HCT116 (cell line): ENCODE measurements around the gene AIF1L.

Experiments
- CTCF ChIP-seq, 3 experiments: fragments of 200-600 bp in 1 of 3; sonication (generic) in 1 of 3; IDR thresholded peaks in 2 of 3; conservative IDR thresholded peaks in 1 of 3; 2 replicates each; pipeline ENCODE4 v1.5.1; 2012 to 2017; ENCODE audit warnings: low read depth in 2 of 3, low read length in 2 of 3, antibody characterized with exemption in 1 of 3, borderline replicate concordance in 1 of 3, control low read depth in 1 of 3, mild to moderate bottlenecking in 1 of 3, mixed read lengths in 1 of 3, mixed run types in 1 of 3, moderate library complexity in 1 of 3; ENCODE audit not compliant: insufficient read depth in 1 of 3
- EZH2 ChIP-seq: fragments of 200-600 bp; sonication (generic); IDR thresholded peaks from 2 replicates; pipeline ENCODE4 v1.6.1; 2017; ENCODE audit warnings: antibody characterized with exemption, mixed run types
- EZH2phosphoT487 ChIP-seq: fragments of 200-600 bp; IDR thresholded peaks from 2 replicates; pipeline ENCODE4 v1.6.1; 2018; ENCODE audit warnings: antibody characterized with exemption, borderline replicate concordance
- FOSL1 ChIP-seq: IDR thresholded peaks from 2 replicates; pipeline ENCODE4 v1.6.1; 2012; ENCODE audit warnings: low read depth
- MAX ChIP-seq: IDR thresholded peaks from 2 replicates; pipeline ENCODE4 v1.6.1; 2012
- POLR2A ChIP-seq: IDR thresholded peaks from 2 replicates; pipeline ENCODE4 v1.7.0; 2011; ENCODE audit warnings: borderline replicate concordance; ENCODE audit not compliant: insufficient read depth, insufficient read length; ENCODE audit errors: extremely low read depth
- POLR2AphosphoS5 ChIP-seq: IDR thresholded peaks from 2 replicates; pipeline ENCODE4 v1.6.1; 2011; ENCODE audit warnings: mild to moderate bottlenecking, low read depth, low read length, moderate library complexity
- RAD21 ChIP-seq: IDR thresholded peaks from 2 replicates; pipeline ENCODE4 v1.6.1; 2012; ENCODE audit warnings: low read depth, mild to moderate bottlenecking
- REST ChIP-seq: IDR thresholded peaks from 2 replicates; pipeline ENCODE4 v1.6.1; 2012; ENCODE audit warnings: low read depth
- SIN3A ChIP-seq: IDR thresholded peaks from 2 replicates; pipeline ENCODE4 v1.6.1; 2012; ENCODE audit warnings: low read depth
- SRF ChIP-seq: IDR thresholded peaks from 2 replicates; pipeline ENCODE4 v1.6.1; 2012; ENCODE audit warnings: low read depth
- ZBTB33 ChIP-seq: IDR thresholded peaks from 2 replicates; pipeline ENCODE4 v1.6.1; 2011; ENCODE audit warnings: mild to moderate bottlenecking, low read length, moderate library complexity; ENCODE audit not compliant: insufficient replicate concordance; ENCODE audit errors: extremely low read depth
- ZNF274 ChIP-seq: fragments of 200-500 bp; sonication (Bioruptor generic); IDR thresholded peaks from 2 replicates; pipeline ENCODE4 v1.6.1; 2014; ENCODE audit warnings: mild to moderate bottlenecking, low read depth, low read length, inconsistent platforms

GRCh38 chr9:131138676-131139075, 42.3 kb downstream of the AIF1L start:
- TF ChIP-seq SIN3A (no peak), CTCF (IDR thresholded peaks at IDR 0.05 in 2 of 3, conservative IDR thresholded peaks at IDR 0.05 in 1 of 3; ENCODE audit: borderline replicate concordance in 1 of 3, insufficient read depth in 1 of 3, low read depth in 2 of 3, low read length in 2 of 3) (no peak), EZH2 (no peak), POLR2A (no peak), POLR2AphosphoS5 (no peak), FOSL1 (no peak), EZH2phosphoT487 (no peak), RAD21 (no peak), MAX (no peak), SRF (no peak), ZBTB33 (no peak), REST (no peak), ZNF274 (no peak)
